Measurements from ENCODE around the gene FMO5.
"Not testable (repeated sequence)": the region's sequence is repeated elsewhere in the genome, so short reads cannot be mapped to it uniquely, and the experiment has no call there.

The FMO5 gene

GRCh38 chr1:147167365-147167764 is 57.8 kb downstream of the FMO5 start:
- Histone ChIP-seq H3K27me3 (no peaks in the 10 kb centered on the region), H3K4me3 (no peak overlapping the region), H3K36me3 (peaks cover 11 to 24% (median 18%) of the 10 kb centered on the region in 3 donors), H3K27ac (peak overlapping the region; percentile 48 to 51), H3K4me1 (peaks cover 0 to 46% (median 21%) of the 10 kb centered on the region in 4 donors), H3K9me3 (no peaks in the 10 kb centered on the region)
- intact Hi-C loops (cut with DNase I; ENCODE audit: low total_unique reads) = no loop called here
- TF ChIP-seq, protein P1, sequence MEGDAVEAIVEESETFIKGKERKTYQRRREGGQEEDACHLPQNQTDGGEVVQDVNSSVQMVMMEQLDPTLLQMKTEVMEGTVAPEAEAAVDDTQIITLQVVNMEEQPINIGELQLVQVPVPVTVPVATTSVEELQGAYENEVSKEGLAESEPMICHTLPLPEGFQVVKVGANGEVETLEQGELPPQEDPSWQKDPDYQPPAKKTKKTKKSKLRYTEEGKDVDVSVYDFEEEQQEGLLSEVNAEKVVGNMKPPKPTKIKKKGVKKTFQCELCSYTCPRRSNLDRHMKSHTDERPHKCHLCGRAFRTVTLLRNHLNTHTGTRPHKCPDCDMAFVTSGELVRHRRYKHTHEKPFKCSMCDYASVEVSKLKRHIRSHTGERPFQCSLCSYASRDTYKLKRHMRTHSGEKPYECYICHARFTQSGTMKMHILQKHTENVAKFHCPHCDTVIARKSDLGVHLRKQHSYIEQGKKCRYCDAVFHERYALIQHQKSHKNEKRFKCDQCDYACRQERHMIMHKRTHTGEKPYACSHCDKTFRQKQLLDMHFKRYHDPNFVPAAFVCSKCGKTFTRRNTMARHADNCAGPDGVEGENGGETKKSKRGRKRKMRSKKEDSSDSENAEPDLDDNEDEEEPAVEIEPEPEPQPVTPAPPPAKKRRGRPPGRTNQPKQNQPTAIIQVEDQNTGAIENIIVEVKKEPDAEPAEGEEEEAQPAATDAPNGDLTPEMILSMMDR (IDR thresholded peaks at IDR 0.05) = no peak
- DNase-seq = no peak

DNA sequence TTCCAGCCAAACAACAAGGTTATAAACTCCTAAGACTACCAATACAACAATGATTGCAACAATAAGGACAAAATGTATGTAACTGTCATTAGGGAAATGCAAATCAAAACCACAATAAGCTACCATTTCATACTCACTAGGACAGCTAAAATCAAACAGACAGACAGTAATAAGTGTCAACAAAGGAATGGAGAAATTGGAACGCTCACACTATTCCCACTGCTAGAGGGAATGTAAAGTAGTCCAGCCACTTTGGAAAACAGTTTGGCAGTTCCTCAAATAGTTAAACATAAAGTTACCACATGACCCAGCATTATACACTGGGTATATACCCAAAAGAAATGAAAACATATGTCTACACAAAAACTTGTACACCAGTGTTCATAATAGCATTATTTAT is 62.1 kb downstream of the FMO5 start:
- peaks cover 51 to 66% (median 59%) of the 10 kb centered on the region in 3 donors for H3K36me3 ChIP-seq
- TF ChIP-seq, protein P1 (IDR thresholded peaks at IDR 0.05) = no peak
- intact Hi-C loops (cut with DNase I; ENCODE audit: low total_unique reads) = no loop called here
- H3K4me1 ChIP-seq = peaks cover 0 to 17% (median 6%) of the 10 kb centered on the region in 4 donors
- H3K4me3 ChIP-seq = no peak overlapping the region
- H3K9me3 ChIP-seq = no peaks in the 10 kb centered on the region
- H3K27me3 ChIP-seq = no peaks in the 10 kb centered on the region
- no peak for DNase-seq
- no peak overlapping the region for H3K27ac ChIP-seq

- no peak for DNase-seq
- H3K9me3 ChIP-seq = no peaks in the 10 kb centered on the region
- H3K27ac ChIP-seq = no peak overlapping the region
- TF ChIP-seq, protein P1 (IDR thresholded peaks at IDR 0.05) = no peak
- no peak overlapping the region for H3K4me3 ChIP-seq
- intact Hi-C loops (cut with DNase I; ENCODE audit: low total_unique reads) = no loop called here
- H3K36me3 ChIP-seq = peaks cover 59 to 75% (median 68%) of the 10 kb centered on the region in 3 donors
- H3K4me1 ChIP-seq = peaks cover 0 to 7% (median 2%) of the 10 kb centered on the region in 4 donors
- no peaks in the 10 kb centered on the region for H3K27me3 ChIP-seq
These were observed 63.0 kb downstream of the FMO5 start for GRCh38 chr1:147162093-147162492.

DNA sequence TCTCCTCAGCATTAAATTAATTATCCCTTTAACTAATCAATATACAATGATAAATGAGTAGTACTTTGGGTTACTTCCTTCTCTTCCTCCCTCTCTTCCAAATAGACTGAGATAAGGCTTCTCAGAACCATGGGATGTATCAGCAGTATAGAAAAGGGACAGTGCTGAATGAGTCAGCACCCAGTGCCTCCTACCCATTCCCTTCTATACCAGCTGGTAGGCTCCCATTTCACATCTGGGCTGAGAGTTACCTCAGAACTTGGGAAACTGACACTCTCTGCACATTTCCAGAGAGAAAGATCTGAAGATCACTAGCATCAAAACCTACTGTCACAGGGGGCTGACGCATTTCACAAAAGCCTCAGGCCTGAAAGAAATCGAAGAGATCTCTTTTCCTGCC is 68.0 kb downstream of the FMO5 start:
- H3K36me3 ChIP-seq = peaks cover 64 to 82% (median 66%) of the 10 kb centered on the region in 3 donors
- intact Hi-C loops (cut with DNase I; ENCODE audit: low total_unique reads) = not testable (repeated sequence)

GRCh38 chr1:147156642-147157041 is 68.5 kb downstream of the FMO5 start:
- TF ChIP-seq, protein P1 (IDR thresholded peaks at IDR 0.05) = no peak
- Histone ChIP-seq H3K27ac (no peak overlapping the region), H3K9me3 (no peaks in the 10 kb centered on the region), H3K4me3 (no peak overlapping the region), H3K4me1 (no peaks in the 10 kb centered on the region), H3K36me3 (peaks cover 59 to 77% (median 61%) of the 10 kb centered on the region in 3 donors), H3K27me3 (no peaks in the 10 kb centered on the region)
- intact Hi-C loops (cut with DNase I; ENCODE audit: low total_unique reads) = no loop called here
- DNase-seq = no peak

More for the DNA sequence above, 68.0 kb downstream of the FMO5 start:
- H3K9me3 ChIP-seq, H3K27ac ChIP-seq, H3K4me3 ChIP-seq, H3K27me3 ChIP-seq, H3K4me1 ChIP-seq, DNase-seq: not testable (repeated sequence)

DNA sequence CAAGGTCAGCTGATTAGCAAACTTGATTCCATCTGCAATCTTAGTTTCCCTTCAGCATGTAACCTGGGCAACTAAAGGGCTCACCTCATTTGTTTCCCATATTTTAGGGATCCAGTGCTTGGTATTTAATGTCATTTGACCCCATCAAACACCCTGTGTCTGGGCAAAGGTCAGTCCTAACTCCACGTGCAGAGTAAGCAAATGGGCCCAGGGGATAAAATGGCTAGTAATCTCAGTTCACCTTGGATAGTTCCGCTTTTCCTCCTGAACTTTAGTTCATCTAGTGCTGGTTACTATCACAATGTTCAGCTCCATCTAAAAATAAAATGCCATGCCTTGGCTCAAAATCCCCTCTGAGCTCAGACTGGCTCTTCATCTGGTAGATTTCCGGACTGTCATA is 72.4 kb downstream of the FMO5 start:
- no peak for DNase-seq
- Histone ChIP-seq H3K27me3 (no peaks in the 10 kb centered on the region), H3K36me3 (peaks cover 22 to 38% (median 24%) of the 10 kb centered on the region in 3 donors), H3K4me1 (no peaks in the 10 kb centered on the region), H3K4me3 (no peak overlapping the region), H3K9me3 (no peaks in the 10 kb centered on the region), H3K27ac (no peak overlapping the region)
- intact Hi-C loops (cut with DNase I; ENCODE audit: low total_unique reads) = no loop called here
- TF ChIP-seq, protein P1 (IDR thresholded peaks at IDR 0.05) = no peak

All from tibial artery (tissue), 4 donors.